Measurements from ENCODE around the gene SLC25A13. TPM values are rescaled to one million over a fixed set of nuclear protein-coding genes. Genes with fewer than 3 reads are reported as not detected.

Gene SLC25A13
- total and polyA plus RNA-seq, 2 of the 13 experiments (the other 11 are each of a cell fraction or from before 2014, with no cell fraction given), result 36.2 to 84.9 TPM

GRCh38 chr7:96327429-96327828, 5.5 kb upstream of the SLC25A13 start (continued):
- peak; percentile 52 for TF ChIP-seq PAXIP1 (CRISPR knock-in tag; conservative IDR thresholded peaks at IDR 0.05)
- no peak for TF ChIP-seq HINFP (CRISPR knock-in tag; IDR thresholded peaks at IDR 0.05; ENCODE audit: low read depth)
- peak; percentile 55 for TF ChIP-seq HNF4A (CRISPR knock-in tag; IDR thresholded peaks at IDR 0.05)
- TF ChIP-seq KLF6 (CRISPR knock-in tag; IDR thresholded peaks at IDR 0.05), result no peak
- TF ChIP-seq ZNF816 (CRISPR knock-in tag; IDR thresholded peaks at IDR 0.05; ENCODE audit: borderline replicate concordance), result no peak
- TF ChIP-seq TEAD3 (CRISPR knock-in tag; optimal IDR thresholded peaks at IDR 0.05; ENCODE audit: borderline replicate concordance), result peak; percentile 91
- TF ChIP-seq ZNF34 (CRISPR knock-in tag; IDR thresholded peaks at IDR 0.05; ENCODE audit: borderline replicate concordance), result no peak
- no peak for TF ChIP-seq ZNF569 (CRISPR knock-in tag; IDR thresholded peaks at IDR 0.05; ENCODE audit: borderline replicate concordance)
- TF ChIP-seq NFYC (CRISPR knock-in tag; IDR thresholded peaks at IDR 0.05), result no peak
- TF ChIP-seq EP300 (IDR thresholded peaks at IDR 0.05; ENCODE audit: low read depth in 2 of 2, low read length in 2 of 2), result peak in 1 of 2 experiments; percentile 67; a peak in 2 of 4 replicates
- no peak for TF ChIP-seq EP300 (CRISPR knock-in tag; IDR thresholded peaks at IDR 0.05; ENCODE audit: borderline replicate concordance)
- TF ChIP-seq NBN (conservative IDR thresholded peaks at IDR 0.05), result no peak
- TF ChIP-seq IRF2 (CRISPR knock-in tag; IDR thresholded peaks at IDR 0.05), result 0 out of 2 replicates have a peak, but pooled peaks have one; percentile 39
- no peak for TF ChIP-seq ZNF639 (CRISPR knock-in tag; conservative IDR thresholded peaks at IDR 0.05)
- TF ChIP-seq ZNF431 (CRISPR knock-in tag; IDR thresholded peaks at IDR 0.05; ENCODE audit: borderline replicate concordance, low read depth), result no peak
- TF ChIP-seq FOXP1 (IDR thresholded peaks at IDR 0.05), result no peak
- peak; percentile 55; the same call in 1 of the 2 replicates for TF ChIP-seq FOXP1 (CRISPR knock-in tag; IDR thresholded peaks at IDR 0.05)
- no peak for TF ChIP-seq STAG1 (CRISPR knock-in tag; IDR thresholded peaks at IDR 0.05)
- TF ChIP-seq SMAD3 (CRISPR knock-in tag; IDR thresholded peaks at IDR 0.05), result no peak
- peak; percentile 66 for TF ChIP-seq ZEB1 (IDR thresholded peaks at IDR 0.05; ENCODE audit: insufficient replicate concordance, low read depth)
- TF ChIP-seq RCOR2 (CRISPR knock-in tag; IDR thresholded peaks at IDR 0.05), result 0 out of 2 replicates have a peak, but pooled peaks have one; percentile 17
- TF ChIP-seq MED1 (CRISPR knock-in tag; IDR thresholded peaks at IDR 0.05), result no peak
- TF ChIP-seq GATA4 (IDR thresholded peaks at IDR 0.05; ENCODE audit: borderline replicate concordance, low read depth), result peak; percentile 20; the same call in 1 of the 2 replicates
- TF ChIP-seq ZBTB37 (CRISPR knock-in tag; IDR thresholded peaks at IDR 0.05), result no peak
- TF ChIP-seq ZNF878 (CRISPR knock-in tag; IDR thresholded peaks at IDR 0.05), result no peak
